ENCODE results near the gene PSMD5. TPM values are rescaled to one million over a fixed set of nuclear protein-coding genes. Genes with fewer than 3 reads are reported as not detected.

PSMD5 gene
- total RNA-seq, 1 donor from 2014 or later: 27.5 TPM

DNA sequence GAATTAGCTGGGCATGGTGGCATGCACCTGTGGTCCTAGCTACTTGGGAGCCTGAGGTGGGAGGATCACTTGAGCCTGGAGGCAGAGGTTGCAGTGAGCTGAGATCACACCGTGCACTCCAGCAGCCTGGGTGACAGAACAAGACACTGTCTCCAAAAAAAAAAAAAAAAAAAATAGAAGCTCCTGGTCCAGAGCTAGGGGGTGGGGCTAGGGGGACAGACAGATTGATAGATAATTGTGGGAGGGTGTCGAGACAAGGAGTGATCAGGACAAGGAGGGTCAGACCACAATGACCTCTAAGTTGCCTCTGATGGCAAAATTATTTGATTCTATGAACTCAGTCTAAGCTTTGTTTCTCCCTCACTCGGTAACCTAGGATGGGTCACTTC, 40.9 kb upstream of the PSMD5 start:
- Histone ChIP-seq H3K27me3 (no peaks in the 10 kb centered on the region), H3K36me3 (no peaks in the 10 kb centered on the region), H3K4me1 (peaks cover 9% of the 10 kb centered on the region), H3K4me3 (no peak overlapping the region), H3K27ac (no peak overlapping the region), H3K9me3 (no peaks in the 10 kb centered on the region)
- intact Hi-C loops (cut with DNase I): no loop called here
- no peak for DNase-seq (ENCODE audit: extremely low spot score in 2 of 2)
- TF ChIP-seq POLR2A (IDR thresholded peaks at IDR 0.05) (no peak), POLR2AphosphoS5 (IDR thresholded peaks at IDR 0.05; ENCODE audit: insufficient read depth in 1 of 2, low read depth in 1 of 2) (no peak)
- TF ChIP-seq, protein P1, sequence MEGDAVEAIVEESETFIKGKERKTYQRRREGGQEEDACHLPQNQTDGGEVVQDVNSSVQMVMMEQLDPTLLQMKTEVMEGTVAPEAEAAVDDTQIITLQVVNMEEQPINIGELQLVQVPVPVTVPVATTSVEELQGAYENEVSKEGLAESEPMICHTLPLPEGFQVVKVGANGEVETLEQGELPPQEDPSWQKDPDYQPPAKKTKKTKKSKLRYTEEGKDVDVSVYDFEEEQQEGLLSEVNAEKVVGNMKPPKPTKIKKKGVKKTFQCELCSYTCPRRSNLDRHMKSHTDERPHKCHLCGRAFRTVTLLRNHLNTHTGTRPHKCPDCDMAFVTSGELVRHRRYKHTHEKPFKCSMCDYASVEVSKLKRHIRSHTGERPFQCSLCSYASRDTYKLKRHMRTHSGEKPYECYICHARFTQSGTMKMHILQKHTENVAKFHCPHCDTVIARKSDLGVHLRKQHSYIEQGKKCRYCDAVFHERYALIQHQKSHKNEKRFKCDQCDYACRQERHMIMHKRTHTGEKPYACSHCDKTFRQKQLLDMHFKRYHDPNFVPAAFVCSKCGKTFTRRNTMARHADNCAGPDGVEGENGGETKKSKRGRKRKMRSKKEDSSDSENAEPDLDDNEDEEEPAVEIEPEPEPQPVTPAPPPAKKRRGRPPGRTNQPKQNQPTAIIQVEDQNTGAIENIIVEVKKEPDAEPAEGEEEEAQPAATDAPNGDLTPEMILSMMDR (IDR thresholded peaks at IDR 0.05): no peak

DNA sequence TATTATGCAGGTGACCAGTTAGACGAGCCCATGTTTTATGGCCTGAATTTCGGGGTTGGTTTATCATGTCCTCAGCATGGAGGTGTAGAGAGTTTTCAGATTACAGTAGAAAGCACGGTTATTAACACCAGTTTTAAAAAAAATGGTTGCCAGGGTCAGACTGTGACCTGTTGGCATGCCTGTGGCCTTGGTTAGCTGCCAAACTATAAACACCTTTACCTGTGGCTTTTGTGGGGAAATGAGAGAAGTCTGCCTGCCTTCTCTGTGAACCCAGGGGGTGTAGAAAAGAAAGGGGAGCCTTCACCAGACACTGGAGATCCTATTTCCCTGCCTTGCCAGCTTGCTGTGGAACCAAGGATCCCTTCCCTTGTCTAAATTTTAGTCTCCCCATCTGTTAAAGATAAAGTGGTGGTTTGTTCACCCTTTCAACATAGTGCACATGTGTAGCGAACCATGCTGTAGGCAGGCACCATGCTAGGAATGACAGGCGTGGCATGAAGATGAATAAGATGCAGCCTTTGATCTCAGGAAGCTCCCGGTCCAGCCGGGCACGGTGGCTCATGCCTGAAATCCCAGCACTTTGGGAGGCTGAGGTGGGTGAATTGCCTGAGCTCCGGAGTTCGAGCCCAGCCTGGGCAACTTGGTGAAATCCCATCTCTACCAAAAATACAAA, 40.3 kb upstream of the PSMD5 start:
- no peak for DNase-seq (ENCODE audit: extremely low spot score in 2 of 2)
- no peaks in the 10 kb centered on the region for H3K9me3 ChIP-seq
- no peaks in the 10 kb centered on the region for H3K27me3 ChIP-seq
- no peak overlapping the region for H3K4me3 ChIP-seq
- no peak overlapping the region for H3K27ac ChIP-seq
- H3K4me1 ChIP-seq: peaks cover 12% of the 10 kb centered on the region
- TF ChIP-seq POLR2A (IDR thresholded peaks at IDR 0.05): no peak
- TF ChIP-seq, protein P1 (IDR thresholded peaks at IDR 0.05): no peak
- no peak for TF ChIP-seq POLR2AphosphoS5 (IDR thresholded peaks at IDR 0.05; ENCODE audit: insufficient read depth in 1 of 2, low read depth in 1 of 2)
- no peaks in the 10 kb centered on the region for H3K36me3 ChIP-seq
- intact Hi-C loops (cut with DNase I): no loop called here

DNA sequence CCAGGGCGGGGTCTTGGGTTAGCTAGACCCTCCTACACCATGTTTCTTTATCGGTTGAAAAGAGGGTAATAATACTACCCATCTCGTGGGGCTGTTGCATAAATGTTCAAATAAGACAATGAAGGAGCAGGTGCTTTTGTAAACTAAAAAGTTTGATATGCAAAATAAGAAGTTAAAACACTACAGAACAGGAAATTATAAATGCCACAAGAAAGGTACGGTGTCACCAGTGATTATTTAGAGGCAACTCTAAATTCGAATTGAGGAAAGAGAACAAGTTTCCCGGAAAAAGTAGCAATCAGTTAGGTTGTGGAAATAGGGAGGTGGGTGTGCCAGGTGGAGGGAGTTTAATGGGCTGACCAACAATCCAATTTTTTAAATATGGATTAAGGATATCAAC, 36.7 kb upstream of the PSMD5 start:
- intact Hi-C loops (cut with DNase I): no loop called here
- H3K27me3 ChIP-seq: no peaks in the 10 kb centered on the region
- no peak overlapping the region for H3K27ac ChIP-seq
- H3K9me3 ChIP-seq: no peaks in the 10 kb centered on the region
- H3K4me1 ChIP-seq: peaks cover 22% of the 10 kb centered on the region
- no peak for TF ChIP-seq POLR2AphosphoS5 (IDR thresholded peaks at IDR 0.05; ENCODE audit: insufficient read depth in 1 of 2, low read depth in 1 of 2)
- TF ChIP-seq, protein P1 (IDR thresholded peaks at IDR 0.05): no peak
- no peak for TF ChIP-seq POLR2A (IDR thresholded peaks at IDR 0.05)
- DNase-seq (ENCODE audit: extremely low spot score in 2 of 2): no peak
- no peaks in the 10 kb centered on the region for H3K36me3 ChIP-seq
- H3K4me3 ChIP-seq: no peak overlapping the region

GRCh38 chr9:120878188-120879130, 35.7 kb upstream of the PSMD5 start:
- Histone ChIP-seq H3K4me3 (no peak overlapping the region), H3K27me3 (no peaks in the 10 kb centered on the region), H3K36me3 (peaks cover 0 to 3% of the 10 kb centered on the region in 2 donors), H3K9me3 (no peaks in the 10 kb centered on the region), H3K27ac (no peak overlapping the region), H3K4me1 (peaks cover 22% of the 10 kb centered on the region)
- no peak for TF ChIP-seq POLR2A (IDR thresholded peaks at IDR 0.05)
- intact Hi-C loops (cut with DNase I): no loop called here
- no peak for DNase-seq (ENCODE audit: extremely low spot score in 2 of 2)

DNA sequence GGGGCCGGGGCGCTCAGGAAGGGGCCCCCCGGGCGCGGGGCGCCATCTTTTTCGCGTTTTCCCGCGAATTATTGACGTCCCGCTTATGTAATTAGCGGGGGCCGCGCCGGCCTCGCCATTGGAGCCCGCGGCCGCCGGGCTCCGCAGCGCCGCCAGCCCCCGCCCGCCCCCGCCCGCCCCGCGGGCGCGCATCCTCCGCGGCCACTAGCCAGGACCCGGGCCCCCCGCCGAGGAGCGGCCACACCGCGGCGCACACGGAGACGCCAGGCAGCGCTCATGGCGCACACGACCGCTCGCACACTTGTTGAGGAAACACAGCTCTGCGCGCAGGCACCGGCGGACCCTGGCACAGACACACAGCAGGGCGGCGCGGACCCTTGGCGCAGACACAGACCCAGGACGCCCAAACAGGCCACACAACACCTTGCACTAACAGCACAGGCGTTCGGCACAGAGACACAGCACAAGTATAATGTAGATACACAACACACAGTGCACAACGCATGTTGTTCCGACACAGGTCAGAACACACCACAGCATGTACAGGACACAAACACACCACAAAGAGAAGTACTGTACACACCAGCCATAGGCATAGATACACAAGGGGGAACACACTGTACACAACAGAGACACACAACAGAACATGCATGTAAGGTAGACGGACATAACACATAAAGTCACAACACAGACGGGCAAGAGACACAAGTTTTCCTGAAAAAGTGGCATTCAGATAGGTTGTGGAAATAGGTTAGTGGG, 34.7 kb upstream of the PSMD5 start:
- Histone ChIP-seq H3K4me1 (peaks cover 22% of the 10 kb centered on the region), H3K27ac (peak overlapping the region; percentile 99), H3K4me3 (peak overlapping the region; percentile 82 to 87), H3K9me3 (no peaks in the 10 kb centered on the region), H3K27me3 (no peaks in the 10 kb centered on the region), H3K36me3 (peaks cover 0 to 3% of the 10 kb centered on the region in 2 donors)
- TF ChIP-seq POLR2A (IDR thresholded peaks at IDR 0.05) (no peak), POLR2AphosphoS5 (IDR thresholded peaks at IDR 0.05; ENCODE audit: insufficient read depth in 1 of 2, low read depth in 1 of 2) (peak in 1 of 2 donors; percentile 44)
- TF ChIP-seq, protein P1 (IDR thresholded peaks at IDR 0.05): no peak
- intact Hi-C loops (cut with DNase I): no loop called here
- no peak for DNase-seq (ENCODE audit: extremely low spot score in 2 of 2)
